AG04449 (cell line): ENCODE data around the gene CAMK2B.
A peak's percentile ranks its signal among the peaks of the same experiment; 100 is the strongest.

Experiments
- CTCF ChIA-PET: fragments of 350-600 bp; formaldehyde crosslinking; extraction: SDS; loops from one replicate; lab custom pipeline; 2021; ENCODE audit warnings: antibody characterized with exemption; lab: Yijun Ruan, JAX
- POLR2A ChIA-PET: fragments of 400-600, 350-600 bp; formaldehyde crosslinking; extraction: SDS; loops from one replicate; lab custom pipeline; 2020; ENCODE audit warnings: antibody characterized with exemption, inconsistent platforms; lab: Yijun Ruan, JAX
- DNase-seq: peaks from one replicate; pipeline ENCODE4 v3.0.0-alpha.2; 2010; ENCODE audit warnings: low read depth, low spot score
- H3K4me3 ChIP-seq: 2 replicates; pipeline ENCODE4 v1.5.1; 2011; ENCODE audit warnings: low read depth, mild to moderate bottlenecking, control low read depth, low read length
- TF ChIP-seq, protein P1 (sequence below): IDR thresholded peaks from one replicate; pipeline ENCODE4 v1.5.1; 2011; ENCODE audit warnings: mild to moderate bottlenecking, moderate library complexity, low read length, control low read depth, inconsistent platforms; ENCODE audit not compliant: insufficient read depth; ENCODE audit errors: missing control alignments

Gene CAMK2B

DNA sequence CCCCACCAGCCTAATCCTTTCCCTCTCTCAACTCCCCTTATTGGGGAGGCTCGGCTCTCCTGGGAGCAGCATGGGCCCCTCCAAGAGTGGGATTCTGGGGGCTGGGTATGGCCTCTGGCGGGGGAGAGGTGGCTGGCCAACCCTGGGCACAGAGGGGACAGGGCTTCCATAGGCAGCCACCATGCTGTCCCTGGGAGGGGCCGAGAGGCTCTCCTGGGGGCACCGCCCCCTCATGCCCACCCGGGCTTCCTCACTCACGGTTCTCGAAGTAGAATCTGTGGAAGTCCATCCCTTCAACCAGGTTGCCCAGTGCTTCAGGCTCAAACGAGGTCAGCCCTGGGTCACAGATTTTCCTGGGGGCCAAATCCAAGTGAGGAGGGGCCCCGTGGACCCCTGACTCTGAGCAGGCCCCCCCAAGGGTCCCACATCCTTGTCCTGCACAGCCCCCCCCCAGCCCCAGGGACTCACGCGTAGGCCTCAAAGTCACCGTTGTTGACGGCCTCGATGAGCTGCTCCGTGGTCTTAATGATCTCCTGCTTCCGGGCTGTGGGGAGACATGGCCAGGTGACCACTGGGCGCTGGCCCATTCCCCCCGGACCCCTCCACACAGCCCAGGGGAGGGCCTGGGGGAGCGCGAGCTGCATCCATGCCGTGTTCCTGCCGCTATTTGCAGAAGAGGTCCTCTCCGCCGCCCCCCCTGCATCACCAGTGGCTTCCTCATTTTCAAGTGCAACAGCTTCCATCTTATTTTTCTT is 104.9 kb downstream of the CAMK2B start:
- POLR2A ChIA-PET, result no interaction called here
- no peak overlapping the region for H3K4me3 ChIP-seq
- CTCF ChIA-PET, result interaction anchor here (1.2 to 1.3 kb wide), 2 partner anchors 21 to 255 kb away, joined by 3 to 4 read pairs; no protein-coding TSS in a partner anchor
- TF ChIP-seq, protein P1, sequence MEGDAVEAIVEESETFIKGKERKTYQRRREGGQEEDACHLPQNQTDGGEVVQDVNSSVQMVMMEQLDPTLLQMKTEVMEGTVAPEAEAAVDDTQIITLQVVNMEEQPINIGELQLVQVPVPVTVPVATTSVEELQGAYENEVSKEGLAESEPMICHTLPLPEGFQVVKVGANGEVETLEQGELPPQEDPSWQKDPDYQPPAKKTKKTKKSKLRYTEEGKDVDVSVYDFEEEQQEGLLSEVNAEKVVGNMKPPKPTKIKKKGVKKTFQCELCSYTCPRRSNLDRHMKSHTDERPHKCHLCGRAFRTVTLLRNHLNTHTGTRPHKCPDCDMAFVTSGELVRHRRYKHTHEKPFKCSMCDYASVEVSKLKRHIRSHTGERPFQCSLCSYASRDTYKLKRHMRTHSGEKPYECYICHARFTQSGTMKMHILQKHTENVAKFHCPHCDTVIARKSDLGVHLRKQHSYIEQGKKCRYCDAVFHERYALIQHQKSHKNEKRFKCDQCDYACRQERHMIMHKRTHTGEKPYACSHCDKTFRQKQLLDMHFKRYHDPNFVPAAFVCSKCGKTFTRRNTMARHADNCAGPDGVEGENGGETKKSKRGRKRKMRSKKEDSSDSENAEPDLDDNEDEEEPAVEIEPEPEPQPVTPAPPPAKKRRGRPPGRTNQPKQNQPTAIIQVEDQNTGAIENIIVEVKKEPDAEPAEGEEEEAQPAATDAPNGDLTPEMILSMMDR, result no peak
- no peak for DNase-seq

DNA sequence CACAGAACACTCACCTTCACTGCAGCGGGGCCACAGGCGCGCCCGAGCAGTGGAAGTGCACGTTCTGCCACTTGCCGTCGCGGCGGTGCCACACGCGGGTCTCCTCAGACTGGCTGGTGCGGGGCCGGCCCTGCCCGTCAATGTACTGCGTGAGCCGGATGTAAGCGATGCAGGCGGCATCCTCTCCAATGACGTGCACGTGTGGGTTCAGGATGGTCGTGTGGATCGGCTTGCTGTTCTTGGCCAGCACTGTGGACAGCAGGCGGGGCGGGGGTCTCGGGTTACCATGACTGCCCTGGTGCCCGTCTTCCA is 105.4 kb downstream of the CAMK2B start:
- TF ChIP-seq, protein P1, result no peak
- no peak overlapping the region for H3K4me3 ChIP-seq
- ChIA-PET CTCF (no interaction called here), POLR2A (no interaction called here)
- no peak for DNase-seq

DNA sequence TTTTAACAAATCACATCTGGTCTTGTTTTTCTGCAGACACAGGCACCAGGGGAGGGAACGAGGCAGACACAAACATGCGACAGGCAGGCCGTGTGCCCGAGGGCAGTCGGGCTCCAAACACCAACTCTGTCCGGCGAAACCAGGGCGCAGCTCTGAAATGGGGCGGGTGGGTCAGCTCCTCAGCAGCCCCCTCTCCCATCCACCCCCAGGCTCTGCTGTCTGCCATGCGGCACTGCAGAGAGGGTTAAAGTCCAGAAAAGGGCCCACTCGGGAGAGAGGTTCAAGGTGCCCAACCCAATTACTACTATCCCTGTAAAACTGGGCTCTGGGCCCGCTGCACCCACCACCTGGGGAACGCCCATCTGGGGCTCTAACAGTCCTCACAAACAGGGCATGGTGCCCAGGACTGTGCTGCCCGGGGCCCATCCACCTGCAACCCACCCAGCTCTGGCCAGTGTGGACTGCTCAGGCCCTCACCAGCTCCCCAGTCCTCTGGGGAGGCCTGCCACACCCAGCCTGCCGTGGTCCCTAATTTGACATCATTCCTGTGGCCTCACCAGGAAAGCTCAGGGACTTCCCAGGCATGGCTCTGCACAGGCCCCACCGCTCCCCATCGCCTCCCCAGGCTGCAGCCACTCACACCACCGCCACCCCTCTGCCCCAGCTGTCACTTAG is 105.9 kb downstream of the CAMK2B start:
- ChIA-PET CTCF (interaction anchor here (0.7 to 2.8 kb wide), 3 partner anchors 14 to 21 kb away, joined by 3 to 10 read pairs (median 3); no protein-coding TSS in a partner anchor), POLR2A (no interaction called here)
- no peak overlapping the region for H3K4me3 ChIP-seq
- TF ChIP-seq, protein P1, result no peak
- no peak for DNase-seq

DNA sequence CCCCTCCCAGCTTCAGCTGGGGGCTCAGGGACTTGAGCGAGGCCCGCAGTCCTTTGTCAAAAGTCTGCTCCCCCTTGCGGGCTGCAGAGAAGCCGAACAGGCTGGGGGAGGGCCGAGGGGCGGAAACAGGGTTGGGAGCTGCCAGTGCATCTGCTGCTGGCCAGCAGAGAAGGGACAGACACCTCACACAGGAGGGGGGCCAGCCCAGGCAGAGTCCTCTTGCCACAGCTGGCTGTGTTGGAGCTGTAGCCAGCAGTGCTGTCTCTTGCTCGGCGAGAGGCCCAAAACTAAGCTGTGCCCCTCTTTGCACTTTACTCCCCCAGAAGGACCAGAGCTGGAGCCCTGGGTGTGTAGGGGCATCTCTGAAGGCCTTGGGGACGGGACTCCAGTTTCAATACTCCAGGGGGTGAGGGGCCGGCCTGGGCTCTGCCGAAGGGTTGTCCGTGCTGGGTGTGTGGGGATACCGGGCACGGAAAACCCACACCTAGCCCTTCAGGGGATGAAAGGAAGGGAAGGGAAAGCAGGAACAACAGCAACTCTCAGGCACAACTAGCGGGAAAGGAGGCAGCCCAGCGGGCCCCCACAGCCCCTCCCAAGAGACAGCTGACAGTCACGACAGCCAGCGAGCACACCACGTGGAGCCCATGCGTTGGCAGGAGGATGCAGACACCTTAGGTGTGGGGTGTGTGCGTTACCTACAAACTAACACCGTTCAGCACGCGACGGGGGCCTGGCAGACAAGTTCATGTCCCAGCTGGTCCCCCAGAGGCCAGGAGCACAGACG is 106.8 kb downstream of the CAMK2B start:
- CTCF ChIA-PET, result interaction anchor here (0.7 to 2.8 kb wide), 4 partner anchors 14 to 345 kb away, joined by 3 to 10 read pairs (median 3); no protein-coding TSS in a partner anchor
- no peak for DNase-seq
- TF ChIP-seq, protein P1, result peak; percentile 10
- POLR2A ChIA-PET, result no interaction called here
- H3K4me3 ChIP-seq, result no peak overlapping the region

DNA sequence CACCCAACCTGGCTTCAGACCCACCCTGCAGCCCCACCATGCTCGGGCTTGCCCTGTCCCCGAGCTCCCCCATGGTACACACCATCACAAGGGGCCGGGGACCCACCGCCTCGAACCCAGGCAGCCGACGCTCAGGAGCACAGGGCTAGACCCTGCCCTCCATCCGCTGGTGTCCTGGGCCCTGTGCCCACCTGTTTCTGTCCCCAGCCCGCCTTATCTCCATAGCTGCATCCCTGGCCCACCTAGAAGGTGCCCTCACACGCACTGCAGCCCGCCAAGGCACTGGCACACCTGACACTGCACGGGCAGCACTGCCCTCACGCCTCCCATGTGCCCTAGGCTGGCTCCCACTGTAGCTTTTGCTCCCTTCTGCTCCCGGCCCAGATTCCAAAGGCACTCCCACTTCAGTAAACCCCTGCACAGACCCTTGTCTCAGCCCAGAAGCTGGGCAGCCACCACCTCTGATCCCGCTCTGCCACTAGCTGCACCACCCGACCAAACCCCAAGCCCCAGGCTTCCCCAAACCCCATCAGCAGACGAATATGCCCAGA is 107.5 kb downstream of the CAMK2B start:
- TF ChIP-seq, protein P1, result no peak
- no peak overlapping the region for H3K4me3 ChIP-seq
- ChIA-PET CTCF (interaction anchor here (0.7 to 2.8 kb wide), 2 partner anchors 16 to 346 kb away, joined by 3 to 10 read pairs; no protein-coding TSS in a partner anchor), POLR2A (no interaction called here)
- DNase-seq, result no peak
